AG10803 (cell line): ENCODE results near the gene TSPAN14.

Experiments used
- DNase-seq: peaks from one replicate; pipeline ENCODE4 v3.0.0; 2010; ENCODE audit warnings: low read depth
- H3K4me3 ChIP-seq: 2 replicates; pipeline ENCODE4 v1.5.1; 2011; ENCODE audit warnings: mild to moderate bottlenecking, low read length, control low read depth
- TF ChIP-seq, protein P1 (sequence below): conservative IDR thresholded peaks from 2 replicates; pipeline ENCODE4 v1.5.1; 2011; ENCODE audit warnings: mild to moderate bottlenecking, low read length, control low read depth, inconsistent platforms

Gene TSPAN14

DNA sequence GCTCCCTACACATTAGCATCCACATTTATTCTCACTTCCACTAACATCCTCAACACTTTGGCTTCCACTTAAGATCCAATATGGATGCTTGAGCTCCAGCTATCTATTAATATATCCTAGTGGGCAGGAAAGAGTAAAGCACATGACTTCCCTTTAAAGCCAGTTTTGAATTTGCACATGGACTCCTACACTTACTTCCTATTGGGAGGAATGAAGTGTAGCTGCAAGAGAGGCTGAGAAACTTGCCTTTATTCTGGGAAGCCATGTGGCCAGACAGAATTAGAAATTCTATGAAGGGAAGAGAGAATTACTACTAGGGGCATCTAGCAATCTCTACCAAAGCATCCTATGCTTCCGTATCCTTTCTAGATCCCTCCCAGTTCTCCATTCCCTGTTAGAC is 3.0 kb upstream of the TSPAN14 start:
- no peak overlapping the region for H3K4me3 ChIP-seq
- no peak for DNase-seq
- TF ChIP-seq, protein P1, sequence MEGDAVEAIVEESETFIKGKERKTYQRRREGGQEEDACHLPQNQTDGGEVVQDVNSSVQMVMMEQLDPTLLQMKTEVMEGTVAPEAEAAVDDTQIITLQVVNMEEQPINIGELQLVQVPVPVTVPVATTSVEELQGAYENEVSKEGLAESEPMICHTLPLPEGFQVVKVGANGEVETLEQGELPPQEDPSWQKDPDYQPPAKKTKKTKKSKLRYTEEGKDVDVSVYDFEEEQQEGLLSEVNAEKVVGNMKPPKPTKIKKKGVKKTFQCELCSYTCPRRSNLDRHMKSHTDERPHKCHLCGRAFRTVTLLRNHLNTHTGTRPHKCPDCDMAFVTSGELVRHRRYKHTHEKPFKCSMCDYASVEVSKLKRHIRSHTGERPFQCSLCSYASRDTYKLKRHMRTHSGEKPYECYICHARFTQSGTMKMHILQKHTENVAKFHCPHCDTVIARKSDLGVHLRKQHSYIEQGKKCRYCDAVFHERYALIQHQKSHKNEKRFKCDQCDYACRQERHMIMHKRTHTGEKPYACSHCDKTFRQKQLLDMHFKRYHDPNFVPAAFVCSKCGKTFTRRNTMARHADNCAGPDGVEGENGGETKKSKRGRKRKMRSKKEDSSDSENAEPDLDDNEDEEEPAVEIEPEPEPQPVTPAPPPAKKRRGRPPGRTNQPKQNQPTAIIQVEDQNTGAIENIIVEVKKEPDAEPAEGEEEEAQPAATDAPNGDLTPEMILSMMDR = no peak

DNA sequence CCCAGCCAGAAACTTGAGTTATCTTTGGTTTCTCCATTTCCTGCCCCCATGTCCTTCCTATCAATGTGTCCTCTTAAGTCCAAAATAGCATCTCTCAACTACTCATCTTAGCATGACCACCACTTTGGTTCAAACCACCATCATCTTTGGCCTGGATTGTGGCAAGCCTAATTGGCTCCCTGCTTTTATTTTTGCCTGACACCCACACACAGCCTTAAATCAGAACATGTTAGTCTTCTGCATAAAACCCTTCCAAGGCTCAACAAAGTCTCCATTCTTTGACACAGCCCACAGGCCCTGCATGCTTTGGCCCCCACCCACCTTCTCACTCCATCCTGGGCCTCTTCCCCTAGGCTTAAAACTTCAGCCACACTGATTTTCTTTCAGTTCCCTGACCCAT is 2.0 kb upstream of the TSPAN14 start:
- DNase-seq = no peak
- TF ChIP-seq, protein P1 = no peak
- no peak overlapping the region for H3K4me3 ChIP-seq

DNA sequence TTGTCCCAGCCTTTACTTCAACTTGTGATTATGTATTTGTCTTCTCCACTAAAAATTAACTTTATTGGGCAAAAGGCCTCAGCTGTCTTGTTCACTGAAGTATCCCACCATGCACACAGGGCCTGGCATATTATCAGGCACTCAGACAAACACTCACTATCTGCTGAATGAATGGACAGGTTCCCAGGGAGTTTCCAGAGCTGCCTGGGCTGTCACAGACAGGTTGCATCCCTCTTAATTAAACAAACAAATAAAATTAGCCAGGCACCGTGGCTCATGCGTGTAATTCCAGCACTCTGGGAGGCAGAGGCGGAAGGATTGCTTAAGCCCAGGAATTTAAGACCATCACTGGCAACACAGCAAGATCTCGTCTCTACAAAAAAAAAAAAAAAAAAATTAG is 1.5 kb upstream of the TSPAN14 start:
- DNase-seq = no peak
- no peak overlapping the region for H3K4me3 ChIP-seq
- TF ChIP-seq, protein P1 = no peak

DNA sequence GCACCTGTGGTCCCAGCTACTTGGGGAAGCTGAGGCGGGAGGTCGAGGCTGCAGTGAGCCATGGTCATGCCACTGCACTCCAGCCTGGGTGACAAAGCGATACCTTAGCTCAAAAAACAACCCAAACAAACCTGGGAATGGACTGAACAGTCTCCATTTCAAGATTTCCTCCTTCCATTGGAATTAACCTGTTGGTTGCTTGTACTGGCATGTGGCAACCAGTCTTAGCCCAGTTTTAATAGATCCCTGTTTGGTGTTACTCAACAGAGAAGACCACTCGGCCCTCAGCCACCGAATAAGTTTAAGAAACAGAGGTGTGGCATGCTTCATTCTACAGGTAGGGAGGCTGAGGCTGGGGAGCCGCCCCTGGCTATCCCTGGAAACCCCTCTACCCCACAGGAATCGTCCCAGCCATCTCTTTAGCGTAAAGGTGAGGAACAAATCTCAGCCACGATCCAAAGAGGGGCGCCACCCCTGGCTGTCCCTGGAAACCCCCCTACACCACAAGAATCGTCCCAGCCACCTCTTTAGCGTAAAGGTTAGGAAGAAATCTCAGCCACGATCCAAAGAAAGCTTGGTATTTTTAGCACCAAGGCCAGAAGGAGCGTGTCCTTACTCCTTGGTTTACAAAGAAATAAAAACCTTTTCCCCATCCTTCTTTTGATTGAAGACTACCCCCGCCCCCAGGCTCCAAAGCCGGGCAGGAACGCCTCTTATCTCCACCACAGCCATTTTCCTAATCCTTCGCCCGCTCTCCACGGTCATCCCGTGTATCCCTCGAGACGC is 861 bp upstream of the TSPAN14 start:
- no peak for DNase-seq
- H3K4me3 ChIP-seq = peak overlapping the region; percentile 57
- TF ChIP-seq, protein P1 = no peak

DNA sequence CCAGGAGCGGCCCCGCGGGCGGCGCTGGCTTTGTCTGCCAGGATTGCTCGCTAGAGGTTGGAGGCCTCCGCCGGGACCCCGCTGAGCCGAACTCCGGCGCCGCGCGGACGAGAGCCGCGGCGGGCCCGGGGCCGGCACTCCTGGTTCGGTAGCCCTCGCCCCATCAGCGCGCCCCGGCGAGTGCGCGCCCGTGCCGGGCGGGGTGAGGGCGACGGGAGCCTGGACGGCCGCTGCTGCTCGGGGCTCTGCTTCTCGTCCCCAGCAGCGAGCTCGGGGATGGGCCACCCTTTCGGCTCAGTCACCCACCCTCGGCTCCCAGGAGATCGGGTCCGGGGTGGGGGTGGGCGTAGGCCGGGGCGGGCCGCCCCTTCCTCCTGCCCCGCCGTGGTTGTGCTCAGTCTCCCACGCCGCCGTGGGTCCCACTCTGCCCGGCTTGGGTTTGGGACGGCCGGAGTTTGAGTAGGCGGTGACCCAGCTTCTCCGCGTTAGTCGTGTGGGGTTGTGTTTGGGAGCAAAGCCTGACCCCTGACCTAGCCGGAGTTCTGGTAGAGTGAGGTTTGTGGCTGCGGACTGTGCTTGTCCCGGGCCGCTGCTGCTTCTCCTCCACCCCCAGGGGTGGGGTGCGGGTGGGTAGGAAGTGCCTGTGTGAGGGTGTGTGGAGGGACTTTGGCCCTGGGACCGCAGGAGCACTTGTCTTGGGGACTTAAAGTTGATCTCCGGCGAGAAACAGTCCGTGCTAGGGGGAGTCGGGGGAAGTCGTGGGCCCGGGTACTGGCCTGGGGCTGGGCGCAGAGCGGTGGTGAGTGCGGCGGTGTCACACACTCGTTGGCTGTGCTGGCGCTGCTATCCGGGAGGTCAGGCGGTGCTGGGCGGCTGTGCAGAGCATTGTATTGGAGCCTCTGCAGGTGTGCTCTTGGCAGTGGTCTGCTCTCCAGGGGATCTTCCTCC is 677 bp downstream of the TSPAN14 start:
- peak; percentile 35 for DNase-seq
- peak overlapping the region; percentile 82 for H3K4me3 ChIP-seq
- TF ChIP-seq, protein P1 = no peak

DNA sequence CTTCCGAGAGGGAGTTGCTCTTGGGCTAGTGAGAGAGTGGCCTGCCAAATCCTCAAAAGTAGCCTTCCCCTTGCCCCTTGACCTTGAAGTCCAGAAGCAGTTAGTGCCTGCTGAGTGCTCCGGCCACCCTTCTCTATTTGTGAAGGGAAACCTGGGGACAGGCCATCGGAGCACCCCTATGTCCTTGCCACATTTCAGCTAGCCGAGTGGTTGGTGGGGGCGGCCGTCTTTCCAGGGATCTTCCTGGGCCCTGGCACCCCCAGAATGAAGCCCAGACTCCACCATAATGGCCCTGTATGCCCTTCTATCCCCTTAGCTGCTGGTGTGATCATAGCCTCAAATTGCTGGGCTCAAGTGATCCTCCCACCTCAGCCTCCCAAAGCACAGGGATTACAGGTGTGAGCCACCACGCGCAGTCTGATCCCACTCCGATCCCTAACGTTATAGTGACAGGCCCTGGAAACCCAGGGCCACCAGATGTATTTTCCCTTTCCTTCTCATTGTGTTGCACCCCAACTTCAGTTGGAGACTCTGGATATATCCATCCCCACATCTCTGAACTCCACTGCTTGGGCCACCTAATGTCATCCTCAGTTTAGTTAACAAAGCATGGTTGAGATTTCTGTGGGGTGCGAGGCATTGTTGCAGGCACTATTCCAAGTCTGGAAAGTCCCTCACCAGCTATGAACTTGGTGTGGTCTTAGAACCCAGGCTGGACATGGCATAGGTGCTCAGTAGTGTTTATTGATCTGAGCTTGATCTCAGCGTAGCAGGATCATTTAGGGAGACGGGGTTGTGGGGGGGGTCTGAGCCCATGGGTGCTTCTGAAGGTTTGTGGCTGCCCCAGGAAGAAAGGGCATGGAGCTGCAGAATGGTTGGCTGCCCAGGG is 1.6 kb downstream of the TSPAN14 start:
- TF ChIP-seq, protein P1 = no peak
- peak overlapping the region; percentile 82 for H3K4me3 ChIP-seq

More for the DNA sequence above, 1.6 kb downstream of the TSPAN14 start:
- DNase-seq = no peak
